Limb (tissue), 2 donors: ENCODE results near the gene TP53BP2.
A peak's percentile ranks its signal among the peaks of the same experiment; 100 is the strongest.
"Not testable (repeated sequence)": the region's sequence is repeated elsewhere in the genome, so short reads cannot be mapped to it uniquely, and the experiment has no call there.

Experiments
- DNase-seq, 2 donors: peaks; one replicate each; pipeline ENCODE4 v3.0.0-alpha.2; 2016; ENCODE audit errors: extremely low spot score in 2 of 2

Gene TP53BP2, protein sequence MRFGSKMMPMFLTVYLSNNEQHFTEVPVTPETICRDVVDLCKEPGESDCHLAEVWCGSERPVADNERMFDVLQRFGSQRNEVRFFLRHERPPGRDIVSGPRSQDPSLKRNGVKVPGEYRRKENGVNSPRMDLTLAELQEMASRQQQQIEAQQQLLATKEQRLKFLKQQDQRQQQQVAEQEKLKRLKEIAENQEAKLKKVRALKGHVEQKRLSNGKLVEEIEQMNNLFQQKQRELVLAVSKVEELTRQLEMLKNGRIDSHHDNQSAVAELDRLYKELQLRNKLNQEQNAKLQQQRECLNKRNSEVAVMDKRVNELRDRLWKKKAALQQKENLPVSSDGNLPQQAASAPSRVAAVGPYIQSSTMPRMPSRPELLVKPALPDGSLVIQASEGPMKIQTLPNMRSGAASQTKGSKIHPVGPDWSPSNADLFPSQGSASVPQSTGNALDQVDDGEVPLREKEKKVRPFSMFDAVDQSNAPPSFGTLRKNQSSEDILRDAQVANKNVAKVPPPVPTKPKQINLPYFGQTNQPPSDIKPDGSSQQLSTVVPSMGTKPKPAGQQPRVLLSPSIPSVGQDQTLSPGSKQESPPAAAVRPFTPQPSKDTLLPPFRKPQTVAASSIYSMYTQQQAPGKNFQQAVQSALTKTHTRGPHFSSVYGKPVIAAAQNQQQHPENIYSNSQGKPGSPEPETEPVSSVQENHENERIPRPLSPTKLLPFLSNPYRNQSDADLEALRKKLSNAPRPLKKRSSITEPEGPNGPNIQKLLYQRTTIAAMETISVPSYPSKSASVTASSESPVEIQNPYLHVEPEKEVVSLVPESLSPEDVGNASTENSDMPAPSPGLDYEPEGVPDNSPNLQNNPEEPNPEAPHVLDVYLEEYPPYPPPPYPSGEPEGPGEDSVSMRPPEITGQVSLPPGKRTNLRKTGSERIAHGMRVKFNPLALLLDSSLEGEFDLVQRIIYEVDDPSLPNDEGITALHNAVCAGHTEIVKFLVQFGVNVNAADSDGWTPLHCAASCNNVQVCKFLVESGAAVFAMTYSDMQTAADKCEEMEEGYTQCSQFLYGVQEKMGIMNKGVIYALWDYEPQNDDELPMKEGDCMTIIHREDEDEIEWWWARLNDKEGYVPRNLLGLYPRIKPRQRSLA

GRCh38 chr1:223845810-223846682 is at the start of gene TP53BP2:
TP53BP2 (minus strand) TSS chr1:223845947; CDS start chr1:223845680, 267 bp downstream.
- peak; percentile 92 to 94 for DNase-seq

GRCh38 chr1:223890494-223890893 is 44.7 kb upstream of the TP53BP2 start:
- DNase-seq: not testable (repeated sequence)

DNA sequence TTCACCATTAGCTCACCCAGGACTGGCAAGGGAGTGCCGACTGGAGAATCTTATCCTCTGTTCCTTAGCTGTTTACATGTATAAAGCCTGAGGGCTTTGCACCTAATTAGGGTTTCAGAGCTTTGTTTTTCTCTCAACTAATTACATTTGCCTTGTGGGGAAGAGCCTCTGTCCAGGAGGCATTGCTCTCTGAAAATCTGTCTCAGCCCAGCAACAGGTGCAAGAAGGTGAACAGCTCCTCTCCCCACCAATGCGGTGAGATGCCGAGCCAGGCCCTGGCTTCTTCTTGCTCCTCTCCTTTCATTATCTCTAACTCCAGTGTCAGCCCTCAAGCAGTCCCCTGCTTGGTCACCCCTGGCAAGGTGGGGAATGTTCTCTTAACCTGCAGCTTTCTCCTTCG is 43.6 kb upstream of the TP53BP2 start:
- not testable (repeated sequence) for DNase-seq

DNA sequence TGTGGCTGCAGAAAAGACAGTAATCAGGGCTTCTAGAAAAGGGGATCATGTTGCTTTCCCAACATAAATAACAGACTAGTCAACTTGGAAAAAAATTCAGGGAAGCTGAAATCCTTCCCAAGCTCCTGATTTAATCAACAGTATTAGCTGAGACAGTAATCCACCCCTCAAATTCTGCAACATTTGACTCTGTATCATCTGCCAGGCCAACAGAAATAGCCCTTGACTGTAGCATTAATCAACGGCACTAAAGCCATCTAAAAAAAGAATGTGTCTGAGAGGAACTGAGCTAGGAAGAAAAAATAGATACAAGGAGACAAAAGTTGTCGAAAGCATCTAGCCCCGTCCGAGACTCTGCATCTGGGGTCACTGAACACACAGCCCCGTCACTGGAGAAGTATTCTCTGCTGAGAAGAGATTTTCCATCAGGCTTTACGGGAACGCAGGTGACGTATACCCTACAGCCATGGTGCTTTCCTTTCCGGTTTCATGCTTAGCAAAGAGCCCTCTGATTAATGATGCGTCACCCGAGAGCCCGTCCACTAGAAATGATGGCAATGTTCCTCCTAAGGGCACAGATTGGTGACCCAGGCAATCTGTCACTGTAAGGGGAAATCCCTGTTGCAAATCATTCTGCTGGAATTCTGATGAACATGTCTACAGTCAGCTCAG is 42.1 kb upstream of the TP53BP2 start:
- peak; percentile 34 to 47 for DNase-seq

DNA sequence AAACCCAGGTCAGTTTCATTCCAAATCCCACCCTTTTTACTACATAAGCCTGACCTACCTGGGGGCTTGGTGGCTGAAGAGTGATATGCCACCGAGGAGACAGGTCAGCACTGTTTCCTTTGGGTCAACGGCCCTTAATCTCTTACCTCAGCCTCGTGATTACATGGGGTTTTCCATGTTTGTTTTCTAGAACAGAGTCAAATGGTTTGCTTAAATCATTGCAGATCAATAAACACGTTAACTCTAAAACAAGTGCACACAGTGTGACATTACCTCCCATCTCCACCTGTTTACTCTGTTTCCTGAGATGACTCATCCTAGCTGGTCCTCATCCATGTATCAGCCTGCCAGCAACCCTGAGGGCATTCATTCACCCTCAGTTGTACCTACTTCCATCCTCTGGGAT is 40.8 kb upstream of the TP53BP2 start:
- no peak for DNase-seq

DNA sequence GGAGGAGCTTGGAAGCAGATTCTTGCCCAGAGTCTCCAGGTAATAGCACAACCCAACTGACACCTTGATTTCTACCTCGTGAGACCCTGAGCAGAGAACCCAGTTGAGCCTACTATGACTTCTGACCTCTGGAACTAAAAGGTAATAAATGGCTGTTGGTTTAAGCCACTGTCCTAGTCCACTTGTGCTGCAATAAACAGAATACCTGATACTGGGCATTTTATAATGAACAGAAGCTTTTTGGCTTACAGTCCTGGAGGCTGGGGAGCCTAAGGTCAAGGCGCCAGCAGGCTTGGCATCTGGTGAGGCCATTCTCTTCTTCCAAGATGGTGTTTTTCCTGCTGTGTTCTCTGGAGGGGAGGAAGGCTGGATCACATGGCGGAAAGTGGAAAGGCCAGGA is 39.9 kb upstream of the TP53BP2 start:
- DNase-seq: no peak

DNA sequence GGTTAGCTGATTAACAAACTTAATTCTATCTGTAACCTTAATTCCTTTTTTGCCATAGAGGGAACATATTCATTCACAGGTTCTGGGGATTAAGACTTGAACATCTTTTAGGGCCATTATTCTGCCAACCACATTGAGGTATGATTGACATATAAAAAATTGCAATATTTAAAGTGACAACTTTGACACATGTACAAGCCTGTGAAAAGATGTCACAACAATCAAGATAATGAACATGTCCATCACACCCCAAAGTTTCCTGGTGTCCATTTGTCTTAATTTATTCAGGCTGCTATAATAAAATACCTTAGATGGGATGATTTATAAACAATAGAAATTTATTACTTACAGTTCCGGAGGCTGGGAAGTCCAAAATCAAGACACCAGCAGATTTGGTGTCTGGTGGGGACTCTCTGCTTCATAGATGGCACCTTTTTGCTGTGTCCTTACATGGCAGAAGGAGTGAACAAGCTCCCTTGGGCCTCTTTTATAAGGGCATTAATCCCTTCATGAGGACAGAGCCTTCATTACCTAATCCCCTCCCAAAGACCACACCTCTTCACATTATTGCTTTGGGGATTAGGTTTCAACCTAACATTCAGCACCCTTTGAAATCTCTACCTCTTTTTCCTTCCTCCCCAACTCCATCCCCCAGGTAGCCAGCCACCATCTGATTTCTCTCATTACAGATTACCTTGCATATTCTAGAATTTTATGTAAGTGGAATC is 33.0 kb upstream of the TP53BP2 start:
- no peak for DNase-seq

GRCh38 chr1:223877804-223878203 is 32.1 kb upstream of the TP53BP2 start:
- no peak for DNase-seq

- DNase-seq: no peak
Measured at GRCh38 chr1:223876590-223876989, 30.8 kb upstream of the TP53BP2 start.

- DNase-seq: no peak
Measured at GRCh38 chr1:223873044-223873443, 27.3 kb upstream of the TP53BP2 start.

DNA sequence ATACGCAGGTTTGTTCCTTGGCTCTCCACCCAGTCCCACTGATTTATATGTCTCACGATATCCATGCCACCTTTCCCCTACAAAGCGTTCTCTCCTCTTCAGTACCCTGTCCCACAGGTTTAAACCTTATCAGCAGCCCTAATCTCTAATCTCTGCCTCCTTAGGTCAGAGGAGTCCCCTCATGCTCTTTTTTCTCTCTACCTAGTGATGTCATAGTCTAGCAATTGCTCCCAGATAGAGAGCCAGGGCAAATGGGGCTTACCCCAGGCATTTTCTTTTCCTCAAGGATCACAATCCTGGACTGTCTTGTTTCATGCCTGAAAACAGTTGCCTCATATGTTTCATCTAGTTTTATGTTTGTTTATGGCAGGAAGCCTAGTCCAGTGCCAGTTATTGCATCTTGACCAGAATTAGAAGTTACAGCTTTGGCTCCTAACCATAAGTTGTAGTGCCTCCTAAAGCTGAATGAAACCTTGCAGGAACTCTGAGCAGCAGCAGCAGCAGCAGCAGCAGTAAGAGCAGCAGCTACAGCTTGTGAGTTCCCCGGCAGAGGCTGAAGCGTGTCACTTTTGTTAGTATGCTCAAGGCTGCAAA is 26.7 kb upstream of the TP53BP2 start:
- DNase-seq: no peak

DNA sequence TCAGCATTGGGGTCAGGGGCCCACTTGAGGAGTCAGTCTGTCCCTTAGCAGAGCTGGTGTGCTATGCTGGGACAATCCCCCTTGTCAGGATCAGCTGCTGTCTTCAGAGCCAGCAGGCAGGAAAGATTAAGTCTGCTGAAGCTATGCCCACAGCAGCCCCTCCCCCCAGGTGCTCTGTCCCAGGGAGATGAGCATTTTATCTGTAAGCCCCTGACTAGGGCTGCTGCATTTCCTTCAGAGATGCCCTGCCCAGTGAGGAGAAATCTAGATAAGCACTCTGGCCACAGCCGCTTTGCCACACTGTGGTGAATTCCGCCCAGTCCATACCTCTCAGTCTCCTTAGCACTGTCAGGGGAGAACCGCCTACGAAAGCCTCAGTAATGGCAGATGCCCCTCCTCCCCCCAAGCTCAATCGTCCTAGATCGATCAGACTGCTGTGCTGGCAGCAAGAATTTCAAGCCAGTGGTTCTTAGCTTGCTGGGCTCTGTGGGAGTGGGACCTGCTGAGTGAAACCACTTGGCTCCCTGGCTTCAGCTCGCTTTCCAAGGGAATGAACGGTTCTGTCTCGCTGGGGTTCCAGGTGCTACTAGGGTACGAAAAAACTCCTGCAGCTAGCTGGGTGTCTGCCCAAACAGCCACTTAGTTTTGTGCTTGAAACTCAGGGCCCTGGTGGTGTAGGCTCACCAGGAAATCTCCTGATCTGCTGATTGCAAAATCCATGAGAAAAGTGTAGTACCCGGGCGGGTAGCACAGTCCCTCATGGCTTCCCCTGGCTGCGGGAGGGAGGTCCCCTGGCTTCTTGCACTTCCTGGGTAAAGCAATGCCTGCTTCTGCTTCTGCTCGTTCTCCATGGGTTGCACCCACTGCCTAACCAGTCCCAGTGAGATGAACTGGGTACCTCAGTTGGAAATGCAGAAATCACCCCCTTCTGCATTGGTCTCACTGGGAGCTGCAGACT is 25.1 kb upstream of the TP53BP2 start:
- DNase-seq: no peak

DNA sequence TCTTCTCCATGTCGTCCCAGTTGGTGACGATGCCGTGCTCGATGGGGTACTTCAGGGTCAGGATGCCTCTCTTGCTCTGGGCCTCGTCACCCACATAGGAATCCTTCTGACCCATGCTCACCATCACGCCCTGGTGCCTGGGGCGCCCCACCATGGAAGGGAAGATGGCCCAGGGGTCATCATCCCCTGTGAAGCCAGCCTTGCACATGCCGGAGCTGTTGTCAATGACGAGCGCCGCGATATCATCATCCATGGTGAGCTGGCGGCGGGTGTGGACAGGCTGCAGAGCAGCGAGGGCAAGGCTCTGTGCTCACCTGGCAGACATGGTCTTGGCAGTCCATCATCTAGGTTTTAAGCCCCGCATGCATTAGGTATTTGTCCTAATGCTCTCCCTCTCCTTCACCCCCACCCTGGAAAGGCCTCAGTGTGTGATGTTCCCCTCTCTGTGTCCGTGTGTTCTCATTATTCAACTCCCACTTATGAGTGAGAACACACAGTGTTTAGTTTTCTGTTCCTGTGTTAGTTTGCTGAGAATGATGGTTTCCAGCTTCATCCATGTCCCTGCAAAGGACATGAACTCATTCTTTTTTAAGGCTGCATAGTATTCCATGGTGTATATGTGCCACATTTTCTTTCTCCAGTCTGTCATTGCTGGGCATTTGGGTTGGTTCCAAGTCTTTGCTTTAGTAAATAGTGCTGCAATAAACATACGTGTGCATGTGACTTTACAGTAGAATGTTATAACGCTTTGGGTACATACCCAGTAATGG is 19.0 kb upstream of the TP53BP2 start:
- DNase-seq: not testable (repeated sequence)

DNA sequence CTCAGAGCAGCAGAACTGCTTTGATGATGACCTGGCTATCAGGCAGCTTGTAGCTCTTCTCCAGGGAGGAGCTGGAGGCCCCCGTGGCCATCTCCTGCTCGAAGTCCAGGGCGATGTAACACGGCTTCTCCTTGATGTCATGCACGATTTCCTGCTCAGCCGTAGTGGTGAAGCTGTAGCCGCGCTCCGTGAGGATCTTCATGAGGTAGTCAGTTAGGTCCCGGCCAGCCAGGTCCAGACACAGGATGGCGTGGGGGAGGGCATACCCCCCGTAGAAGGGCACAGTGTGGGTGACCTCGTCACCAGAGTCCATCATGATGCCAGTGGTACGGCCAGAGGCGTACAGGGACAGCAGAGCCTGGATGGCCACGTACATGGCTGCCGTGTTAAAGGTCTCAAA is 18.3 kb upstream of the TP53BP2 start:
- DNase-seq: no peak

- no peak for DNase-seq
Measured at GRCh38 chr1:223861904-223862303, 16.2 kb upstream of the TP53BP2 start.

GRCh38 chr1:223860051-223860622 is 14.4 kb upstream of the TP53BP2 start:
- DNase-seq: no peak

- DNase-seq: no peak
Measured at GRCh38 chr1:223859058-223859457, 13.3 kb upstream of the TP53BP2 start.
